Measurements from ENCODE around the gene HIGD1A. TPM values are rescaled to one million over a fixed set of nuclear protein-coding genes. Genes with fewer than 3 reads are reported as not detected.
"Not testable (repeated sequence)": the region's sequence is repeated elsewhere in the genome, so short reads cannot be mapped to it uniquely, and the experiment has no call there.

HIGD1A gene
- total RNA-seq, 4 donors from 2014 or later, result 171 to 217 (median 211) TPM

GRCh38 chr3:42814914-42815507, 10.7 kb upstream of the HIGD1A start:
- H3K27me3 ChIP-seq, result no peaks in the 10 kb centered on the region
- no peaks in the 10 kb centered on the region for H3K36me3 ChIP-seq
- no peaks in the 10 kb centered on the region for H3K9me3 ChIP-seq
- no peak overlapping the region for H3K4me3 ChIP-seq (replicated peaks in 1 of 3)
- DNase-seq, result peak; percentile 23 to 41
- H3K27ac ChIP-seq, result peak overlapping the region; percentile 8 to 39 (median 15)
- 53% methylated on average over 2 of the region's 2 CpGs for WGBS, 2 donors
- intact Hi-C loops (cut with DNase I), result no loop called here
- TF ChIP-seq CTCF (IDR thresholded peaks at IDR 0.05) (no peak), POLR2A (IDR thresholded peaks at IDR 0.05) (no peak)
- H3K4me1 ChIP-seq, result peaks cover 13 to 32% of the 10 kb centered on the region in 2 donors

- Histone ChIP-seq H3K4me1 (peaks cover 6 to 27% of the 10 kb centered on the region in 2 donors), H3K36me3 (no peaks in the 10 kb centered on the region), H3K4me3 (replicated peaks in 1 of 3) (no peak overlapping the region), H3K27me3 (no peaks in the 10 kb centered on the region), H3K9me3 (no peaks in the 10 kb centered on the region), H3K27ac (no peak overlapping the region)
- no peak for TF ChIP-seq POLR2A (IDR thresholded peaks at IDR 0.05)
- no peak for TF ChIP-seq CTCF (IDR thresholded peaks at IDR 0.05)
- WGBS, 2 donors, result 73 to 87% methylated on average over 5 of the region's 5 CpGs
- intact Hi-C loops (cut with DNase I), result no loop called here
- no peak for DNase-seq
Measured at GRCh38 chr3:42814246-42814645, 10.0 kb upstream of the HIGD1A start.

GRCh38 chr3:42811118-42811883, 7.0 kb upstream of the HIGD1A start:
- H3K9me3 ChIP-seq; DNase-seq; H3K36me3 ChIP-seq; H3K4me3 ChIP-seq (replicated peaks in 1 of 3); intact Hi-C loops (cut with DNase I); H3K27ac ChIP-seq; H3K27me3 ChIP-seq: not testable (repeated sequence)
- 86 to 91% methylated on average over 15 of the region's 15 CpGs for WGBS, 2 donors
- peaks cover 4 to 18% of the 10 kb centered on the region in 2 donors for H3K4me1 ChIP-seq

GRCh38 chr3:42810706-42811105, 6.4 kb upstream of the HIGD1A start:
- H3K4me3 ChIP-seq (replicated peaks in 1 of 3); H3K9me3 ChIP-seq; H3K27ac ChIP-seq; H3K36me3 ChIP-seq; H3K27me3 ChIP-seq; intact Hi-C loops (cut with DNase I): not testable (repeated sequence)
- H3K4me1 ChIP-seq, result peaks cover 3 to 13% of the 10 kb centered on the region in 2 donors
- peak; percentile 62 to 77 for DNase-seq
- WGBS, 2 donors, result 57 to 62% methylated on average over 10 of the region's 10 CpGs

- WGBS, 2 donors, result 89 to 90% methylated on average over 5 of the region's 5 CpGs
- H3K27me3 ChIP-seq, result no peaks in the 10 kb centered on the region
- peaks cover 7 to 13% of the 10 kb centered on the region in 2 donors for H3K4me1 ChIP-seq
- H3K9me3 ChIP-seq, result no peaks in the 10 kb centered on the region
- no peak for DNase-seq
- intact Hi-C loops (cut with DNase I), result no loop called here
- H3K36me3 ChIP-seq, result no peaks in the 10 kb centered on the region
- no peak for TF ChIP-seq CTCF (IDR thresholded peaks at IDR 0.05)
- no peak for TF ChIP-seq POLR2A (IDR thresholded peaks at IDR 0.05)
- no peak within 1 kb of the TSS for H3K4me3 ChIP-seq (replicated peaks in 1 of 3)
- H3K27ac ChIP-seq, result no peak within 1 kb of the TSS
Measured at GRCh38 chr3:42809202-42809601, 4.9 kb upstream of the HIGD1A start, which contains the start of gene ACKR2. Gene ACKR2 (plus strand): TSS chr3:42809445. CDS start chr3:42864503, 55,058 bp downstream.

GRCh38 chr3:42807929-42808328, 3.6 kb upstream of the HIGD1A start:
- no peak overlapping the region for H3K4me3 ChIP-seq (replicated peaks in 1 of 3)
- no peaks in the 10 kb centered on the region for H3K9me3 ChIP-seq
- no peak for DNase-seq
- H3K27ac ChIP-seq, result no peak overlapping the region
- TF ChIP-seq CTCF (IDR thresholded peaks at IDR 0.05), result no peak
- TF ChIP-seq POLR2A (IDR thresholded peaks at IDR 0.05), result no peak
- intact Hi-C loops (cut with DNase I), result no loop called here
- no peaks in the 10 kb centered on the region for H3K36me3 ChIP-seq
- peaks cover 10 to 16% of the 10 kb centered on the region in 2 donors for H3K4me1 ChIP-seq
- no peaks in the 10 kb centered on the region for H3K27me3 ChIP-seq
- 94 to 97% methylated on average over 4 of the region's 4 CpGs for WGBS, 2 donors

Measured in thyroid gland (tissue), 4 donors.